CD4-positive, alpha-beta T cell treated with Interleukin-17A for 1 hour (primary cell): ENCODE measurements around the gene RERE.

ENCODE experiments used
- DNase-seq: peaks from one replicate; pipeline ENCODE4 v3.0.0-alpha.2; 2020

Gene RERE

DNA sequence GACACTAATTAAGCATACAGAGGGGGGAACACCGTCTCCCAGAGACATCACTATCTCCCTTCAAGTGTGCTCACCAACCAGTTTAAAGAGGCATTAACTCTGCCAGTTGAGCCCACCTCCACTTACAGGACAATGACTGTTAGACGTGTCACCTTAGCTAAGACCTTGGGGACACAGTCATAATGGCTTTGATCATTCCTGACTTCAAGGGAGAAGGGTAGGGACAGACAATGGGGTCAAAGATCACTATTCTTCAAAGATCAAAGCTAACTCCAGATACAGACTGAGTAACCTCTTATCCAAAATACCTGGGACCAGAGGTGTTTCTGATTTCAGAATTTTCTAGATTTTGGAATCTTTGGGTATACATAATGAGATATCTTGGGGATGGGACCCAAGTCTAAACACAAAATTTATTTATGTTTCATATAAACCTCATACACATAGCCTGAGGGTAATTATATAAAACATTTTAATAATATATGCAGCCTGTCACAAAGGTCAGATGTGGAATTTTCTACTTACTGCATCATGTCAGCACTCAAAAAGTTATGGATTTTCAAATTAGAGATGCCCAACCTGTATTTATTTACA lies 253.4 kb downstream of the RERE start:
- DNase-seq, result no peak

- no peak for DNase-seq
Observed at GRCh38 chr1:8562881-8563865, 254.3 kb downstream of the RERE start.

- DNase-seq, result no peak
Observed at GRCh38 chr1:8562222-8562621, 255.2 kb downstream of the RERE start.

DNA sequence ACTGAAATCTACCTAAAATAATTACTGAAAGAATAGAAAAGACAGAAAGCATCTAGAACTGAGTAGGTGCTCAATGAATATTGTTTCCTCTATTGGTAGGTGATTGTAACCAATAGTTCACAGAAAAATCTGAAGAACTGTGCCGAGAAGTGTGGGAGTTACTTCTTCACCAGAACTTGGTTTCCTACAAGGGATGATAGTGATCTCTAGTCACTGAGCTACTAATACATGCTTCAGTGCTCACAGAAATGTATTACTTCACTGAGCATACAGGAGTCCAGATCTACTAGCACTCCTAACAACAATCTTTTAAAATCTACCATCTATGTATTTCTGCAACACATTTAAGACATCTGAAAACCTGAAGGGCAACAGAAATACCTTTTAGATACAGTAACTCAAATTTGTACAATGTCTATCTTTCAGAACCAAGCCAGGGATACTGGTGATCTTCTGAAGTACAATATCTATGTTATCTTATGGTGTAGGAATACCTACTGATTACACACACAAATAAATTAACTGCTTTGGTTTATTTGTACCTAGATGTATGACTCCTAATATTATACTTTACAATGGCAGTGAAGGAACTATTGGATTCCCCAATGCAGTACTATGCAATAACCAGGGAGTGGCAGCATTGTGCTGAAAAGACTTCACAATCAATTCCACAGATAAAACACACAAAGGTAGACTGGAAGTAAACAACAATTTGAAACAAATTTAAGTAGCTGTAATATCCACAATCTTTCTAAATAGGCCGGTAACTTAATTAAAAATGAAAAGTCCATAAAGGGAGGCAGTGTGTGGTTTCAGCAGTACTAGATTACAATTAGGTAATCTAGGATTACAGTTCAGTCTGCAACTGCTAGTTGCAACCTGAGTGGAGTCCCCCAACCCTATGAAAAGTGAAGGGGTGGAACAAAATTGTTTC lies 256.6 kb downstream of the RERE start:
- peak; percentile 72 for DNase-seq

- DNase-seq, result no peak
Observed at GRCh38 chr1:8560035-8560434, 257.4 kb downstream of the RERE start.

GRCh38 chr1:8555582-8555981 lies 261.9 kb downstream of the RERE start:
- no peak for DNase-seq

DNA sequence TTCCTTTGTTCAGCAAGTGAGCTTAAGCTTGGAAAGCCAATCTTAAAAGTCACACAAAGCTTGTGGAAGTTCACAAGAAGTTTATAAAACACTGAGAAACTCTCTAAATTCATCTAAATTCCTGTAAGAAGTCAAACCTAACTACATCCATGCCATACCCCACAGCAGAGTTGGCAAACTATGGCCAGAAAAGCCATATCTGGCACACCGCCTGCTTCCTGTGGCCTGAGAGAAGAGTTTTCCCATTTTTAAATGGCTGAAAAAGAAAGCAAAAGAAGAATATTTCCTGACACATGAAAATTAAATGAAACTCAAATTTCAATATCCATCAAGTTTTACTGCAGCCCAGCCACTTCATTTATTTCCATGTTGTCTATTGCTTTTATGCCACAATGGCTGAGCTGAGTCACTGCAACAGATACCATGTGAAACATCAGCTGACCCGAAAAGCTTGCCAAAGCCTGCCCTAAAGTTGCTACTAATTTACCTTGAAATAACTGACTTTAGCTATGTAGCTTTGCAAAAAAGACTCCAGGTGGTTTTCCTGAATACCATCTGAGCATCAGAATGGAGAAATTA lies 262.4 kb downstream of the RERE start:
- DNase-seq, result no peak

DNA sequence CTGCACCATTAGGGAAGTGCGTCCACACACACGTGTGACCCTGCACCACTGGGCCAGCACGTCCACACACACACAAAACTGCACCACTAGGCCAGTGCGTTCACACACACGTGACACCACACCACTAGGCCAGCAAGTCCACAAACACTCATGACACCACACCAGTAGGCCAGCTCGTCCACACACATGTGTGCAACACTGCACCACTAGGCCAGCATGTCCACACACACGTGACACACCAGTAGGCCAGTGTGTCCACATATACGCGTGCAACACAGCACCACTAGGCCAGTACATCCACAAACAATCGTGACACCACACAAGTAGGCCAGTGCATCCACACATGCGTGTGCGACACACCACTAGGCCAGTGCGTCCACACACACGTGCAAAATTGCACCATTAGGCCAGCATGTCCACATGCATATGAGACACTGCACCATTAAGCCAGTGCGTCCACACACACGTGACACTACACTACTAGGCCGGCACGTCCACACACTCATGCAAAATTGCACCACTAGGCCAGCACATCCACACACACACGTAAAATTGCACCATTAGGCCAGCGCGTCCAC lies 264.5 kb downstream of the RERE start:
- no peak for DNase-seq

DNA sequence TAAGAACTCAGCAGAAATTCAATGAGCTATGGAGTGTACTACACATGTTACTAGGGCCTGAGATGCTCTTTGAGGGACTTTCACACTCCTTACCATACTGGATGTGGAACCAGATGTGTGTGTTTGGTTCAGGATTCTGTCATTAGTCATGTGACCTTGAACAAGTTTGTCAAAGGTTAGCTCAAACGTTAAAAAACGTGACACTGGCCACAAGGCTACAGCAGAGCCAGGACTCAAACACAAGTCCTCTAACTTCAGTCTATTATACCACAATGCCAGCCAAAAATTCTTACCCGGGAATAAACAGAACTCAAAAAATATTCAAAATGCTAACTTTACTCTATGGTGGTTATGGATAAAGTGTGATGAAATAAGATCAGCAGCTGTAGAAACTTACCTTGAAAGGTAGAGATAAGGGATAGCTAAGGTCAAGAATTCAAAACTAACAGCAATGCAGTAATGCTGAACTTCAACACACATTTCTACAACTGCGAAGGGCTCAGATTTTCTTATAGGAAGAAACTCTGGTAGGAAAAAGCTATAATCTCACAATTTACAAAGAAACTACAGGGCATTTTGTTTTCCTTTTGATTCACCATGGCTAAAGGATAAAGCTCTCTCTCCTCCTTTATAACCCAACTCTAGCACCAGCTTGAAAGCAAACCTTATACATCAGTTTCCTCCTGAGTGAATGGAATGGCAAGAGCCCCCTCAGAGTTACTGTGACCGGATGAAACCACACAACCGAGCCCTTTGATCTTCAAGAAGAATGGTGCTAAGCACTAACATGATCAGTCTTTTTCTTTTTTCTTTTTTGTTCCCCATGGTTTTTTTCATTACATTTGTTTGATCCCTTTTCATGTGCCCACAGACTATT lies 265.6 kb downstream of the RERE start:
- DNase-seq, result no peak

- no peak for DNase-seq
Observed at GRCh38 chr1:8551057-8551456, 266.4 kb downstream of the RERE start.

DNA sequence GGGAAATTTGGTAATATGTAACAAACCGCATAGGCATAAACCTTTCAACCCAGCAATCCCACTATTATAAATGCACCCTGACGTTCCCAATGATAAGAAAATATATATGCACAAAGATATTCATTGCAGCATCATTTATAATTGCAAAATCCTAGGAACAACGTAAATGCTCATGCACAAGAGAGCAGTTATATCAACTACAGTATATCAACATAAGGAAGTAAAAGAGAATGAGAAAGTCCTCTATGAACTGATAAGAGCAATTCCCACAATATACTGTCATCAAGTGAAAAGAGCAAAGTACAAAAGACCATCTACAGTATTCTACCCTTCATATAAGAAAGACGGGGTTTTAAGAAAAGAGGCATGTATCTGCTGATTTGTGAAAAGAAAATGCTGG lies 269.6 kb downstream of the RERE start:
- no peak for DNase-seq

DNA sequence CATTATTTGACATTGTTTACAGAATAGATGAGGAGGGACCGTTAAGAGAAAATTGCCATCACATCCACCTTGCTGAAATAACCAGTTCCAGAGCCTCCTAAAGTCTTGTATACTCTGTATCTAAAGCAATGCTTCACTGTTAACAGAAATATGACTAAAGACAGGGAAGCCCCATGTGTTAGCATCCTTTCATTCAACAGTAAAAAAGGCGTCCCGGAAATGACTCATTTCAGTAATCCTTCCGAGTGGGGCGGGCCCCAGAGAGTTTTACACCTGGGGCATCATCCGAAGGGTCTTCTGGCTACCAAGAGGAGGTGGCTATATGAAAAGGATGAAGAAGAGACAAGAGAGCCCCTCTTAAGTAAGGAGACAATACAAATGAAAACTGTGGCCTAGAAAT lies 272.4 kb downstream of the RERE start:
- DNase-seq, result peak; percentile 22

GRCh38 chr1:8544644-8545043 lies 272.8 kb downstream of the RERE start:
- no peak for DNase-seq

GRCh38 chr1:8543965-8544364 lies 273.5 kb downstream of the RERE start:
- DNase-seq, result no peak

GRCh38 chr1:8541961-8542521 lies 275.4 kb downstream of the RERE start:
- DNase-seq, result no peak

GRCh38 chr1:8540971-8541370 lies 276.5 kb downstream of the RERE start:
- no peak for DNase-seq

- no peak for DNase-seq
Observed at GRCh38 chr1:8540261-8540941, 277.0 kb downstream of the RERE start.

DNA sequence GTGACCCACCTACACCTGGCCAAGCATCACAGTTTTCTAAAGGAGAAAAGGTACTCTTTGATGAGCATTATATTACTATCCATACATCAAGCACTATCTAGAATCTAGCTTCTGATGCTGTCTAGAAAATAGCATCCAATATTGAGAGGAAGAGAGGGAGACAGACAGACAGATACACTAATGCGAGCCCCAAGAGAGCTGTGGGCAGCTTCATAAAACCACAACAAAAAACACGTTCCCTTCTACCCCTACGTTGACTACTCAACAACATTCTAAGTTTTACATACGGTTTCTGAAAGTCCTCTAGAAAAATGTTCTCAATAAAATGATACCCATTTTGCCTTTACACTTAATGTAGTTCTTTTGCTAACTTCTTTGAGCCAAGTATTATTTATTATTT lies 277.8 kb downstream of the RERE start:
- DNase-seq, result no peak

DNA sequence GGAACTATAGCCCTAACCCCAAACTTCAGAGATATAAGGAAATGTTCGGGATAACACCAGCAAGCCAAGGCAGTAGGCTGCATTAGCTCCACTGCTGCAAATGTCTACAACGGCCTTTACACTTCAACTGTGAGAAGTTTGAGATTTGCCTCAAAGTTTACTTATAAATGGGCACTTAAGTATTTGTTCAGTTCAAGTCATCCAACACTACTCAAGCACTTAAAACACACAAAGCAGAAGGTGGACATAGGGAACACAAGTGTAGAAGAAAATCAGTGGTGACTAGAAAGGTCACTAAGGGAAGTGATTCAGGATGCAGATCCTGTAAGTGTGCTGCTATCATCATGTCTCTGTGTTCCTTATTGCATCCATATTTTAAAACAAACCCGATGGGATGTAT lies 278.9 kb downstream of the RERE start:
- no peak for DNase-seq

GRCh38 chr1:8537991-8538390 lies 279.4 kb downstream of the RERE start:
- no peak for DNase-seq

GRCh38 chr1:8536515-8536914 lies 280.9 kb downstream of the RERE start:
- DNase-seq, result no peak
